Measurements from ENCODE around the gene AIFM1. TPM values are rescaled to one million over a fixed set of nuclear protein-coding genes. Genes with fewer than 3 reads are reported as not detected.
A peak's percentile ranks its signal among the peaks of the same experiment; 100 is the strongest.

AIFM1 gene
- total and polyA plus RNA-seq, 2 experiments from 2014 or later: 29.6 to 47.3 TPM

DNA sequence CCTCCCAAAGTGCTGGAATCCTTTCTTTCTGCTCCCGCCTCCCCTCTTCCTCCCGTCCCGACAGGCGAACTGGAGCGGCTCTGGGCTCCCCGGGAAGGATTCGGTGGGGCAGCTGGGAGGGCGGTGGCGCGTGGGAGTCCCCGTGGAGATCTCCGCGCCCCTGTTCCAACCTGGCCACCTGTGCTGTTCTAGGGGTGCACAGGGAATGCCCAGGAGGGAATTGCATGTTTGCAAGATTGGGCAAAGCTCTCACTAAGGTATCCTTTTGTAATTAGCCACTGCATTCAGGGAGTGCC lies 44.2 kb downstream of the AIFM1 start:
- peak overlapping the region; percentile 60; the same call in 2 of the 3 replicates for H3K4me3 Mint-ChIP-seq
- TF ChIP-seq NANOG (IDR thresholded peaks at IDR 0.05; ENCODE audit: borderline replicate concordance) (no peak), ZNF114 (CRISPR knock-in tag; IDR thresholded peaks at IDR 0.05) (no peak), JUNB (IDR thresholded peaks at IDR 0.05; ENCODE audit: unreplicated experiment) (no peak), ZNF331 (CRISPR knock-in tag; IDR thresholded peaks at IDR 0.05; ENCODE audit: low read depth) (no peak), EZH2 (IDR thresholded peaks at IDR 0.05; ENCODE audit: low read depth, unreplicated experiment) (no peak), EZH2phosphoT487 (IDR thresholded peaks at IDR 0.05; ENCODE audit: unreplicated experiment) (no peak), POLR2AphosphoS5 (IDR thresholded peaks at IDR 0.05; ENCODE audit: low read depth) (no peak), STAT1 (IDR thresholded peaks at IDR 0.05; ENCODE audit: unreplicated experiment) (no peak), CREB1 (CRISPR knock-in tag; IDR thresholded peaks at IDR 0.05; ENCODE audit: low read depth) (no peak)
- TF ChIP-seq, protein P1, sequence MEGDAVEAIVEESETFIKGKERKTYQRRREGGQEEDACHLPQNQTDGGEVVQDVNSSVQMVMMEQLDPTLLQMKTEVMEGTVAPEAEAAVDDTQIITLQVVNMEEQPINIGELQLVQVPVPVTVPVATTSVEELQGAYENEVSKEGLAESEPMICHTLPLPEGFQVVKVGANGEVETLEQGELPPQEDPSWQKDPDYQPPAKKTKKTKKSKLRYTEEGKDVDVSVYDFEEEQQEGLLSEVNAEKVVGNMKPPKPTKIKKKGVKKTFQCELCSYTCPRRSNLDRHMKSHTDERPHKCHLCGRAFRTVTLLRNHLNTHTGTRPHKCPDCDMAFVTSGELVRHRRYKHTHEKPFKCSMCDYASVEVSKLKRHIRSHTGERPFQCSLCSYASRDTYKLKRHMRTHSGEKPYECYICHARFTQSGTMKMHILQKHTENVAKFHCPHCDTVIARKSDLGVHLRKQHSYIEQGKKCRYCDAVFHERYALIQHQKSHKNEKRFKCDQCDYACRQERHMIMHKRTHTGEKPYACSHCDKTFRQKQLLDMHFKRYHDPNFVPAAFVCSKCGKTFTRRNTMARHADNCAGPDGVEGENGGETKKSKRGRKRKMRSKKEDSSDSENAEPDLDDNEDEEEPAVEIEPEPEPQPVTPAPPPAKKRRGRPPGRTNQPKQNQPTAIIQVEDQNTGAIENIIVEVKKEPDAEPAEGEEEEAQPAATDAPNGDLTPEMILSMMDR (conservative IDR thresholded peaks at IDR 0.05; ENCODE audit: low read depth in 2 of 2): no peak
- TF ChIP-seq, protein P2, sequence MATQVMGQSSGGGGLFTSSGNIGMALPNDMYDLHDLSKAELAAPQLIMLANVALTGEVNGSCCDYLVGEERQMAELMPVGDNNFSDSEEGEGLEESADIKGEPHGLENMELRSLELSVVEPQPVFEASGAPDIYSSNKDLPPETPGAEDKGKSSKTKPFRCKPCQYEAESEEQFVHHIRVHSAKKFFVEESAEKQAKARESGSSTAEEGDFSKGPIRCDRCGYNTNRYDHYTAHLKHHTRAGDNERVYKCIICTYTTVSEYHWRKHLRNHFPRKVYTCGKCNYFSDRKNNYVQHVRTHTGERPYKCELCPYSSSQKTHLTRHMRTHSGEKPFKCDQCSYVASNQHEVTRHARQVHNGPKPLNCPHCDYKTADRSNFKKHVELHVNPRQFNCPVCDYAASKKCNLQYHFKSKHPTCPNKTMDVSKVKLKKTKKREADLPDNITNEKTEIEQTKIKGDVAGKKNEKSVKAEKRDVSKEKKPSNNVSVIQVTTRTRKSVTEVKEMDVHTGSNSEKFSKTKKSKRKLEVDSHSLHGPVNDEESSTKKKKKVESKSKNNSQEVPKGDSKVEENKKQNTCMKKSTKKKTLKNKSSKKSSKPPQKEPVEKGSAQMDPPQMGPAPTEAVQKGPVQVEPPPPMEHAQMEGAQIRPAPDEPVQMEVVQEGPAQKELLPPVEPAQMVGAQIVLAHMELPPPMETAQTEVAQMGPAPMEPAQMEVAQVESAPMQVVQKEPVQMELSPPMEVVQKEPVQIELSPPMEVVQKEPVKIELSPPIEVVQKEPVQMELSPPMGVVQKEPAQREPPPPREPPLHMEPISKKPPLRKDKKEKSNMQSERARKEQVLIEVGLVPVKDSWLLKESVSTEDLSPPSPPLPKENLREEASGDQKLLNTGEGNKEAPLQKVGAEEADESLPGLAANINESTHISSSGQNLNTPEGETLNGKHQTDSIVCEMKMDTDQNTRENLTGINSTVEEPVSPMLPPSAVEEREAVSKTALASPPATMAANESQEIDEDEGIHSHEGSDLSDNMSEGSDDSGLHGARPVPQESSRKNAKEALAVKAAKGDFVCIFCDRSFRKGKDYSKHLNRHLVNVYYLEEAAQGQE (IDR thresholded peaks at IDR 0.05; ENCODE audit: unreplicated experiment): no peak
- TF ChIP-seq, protein P3, sequence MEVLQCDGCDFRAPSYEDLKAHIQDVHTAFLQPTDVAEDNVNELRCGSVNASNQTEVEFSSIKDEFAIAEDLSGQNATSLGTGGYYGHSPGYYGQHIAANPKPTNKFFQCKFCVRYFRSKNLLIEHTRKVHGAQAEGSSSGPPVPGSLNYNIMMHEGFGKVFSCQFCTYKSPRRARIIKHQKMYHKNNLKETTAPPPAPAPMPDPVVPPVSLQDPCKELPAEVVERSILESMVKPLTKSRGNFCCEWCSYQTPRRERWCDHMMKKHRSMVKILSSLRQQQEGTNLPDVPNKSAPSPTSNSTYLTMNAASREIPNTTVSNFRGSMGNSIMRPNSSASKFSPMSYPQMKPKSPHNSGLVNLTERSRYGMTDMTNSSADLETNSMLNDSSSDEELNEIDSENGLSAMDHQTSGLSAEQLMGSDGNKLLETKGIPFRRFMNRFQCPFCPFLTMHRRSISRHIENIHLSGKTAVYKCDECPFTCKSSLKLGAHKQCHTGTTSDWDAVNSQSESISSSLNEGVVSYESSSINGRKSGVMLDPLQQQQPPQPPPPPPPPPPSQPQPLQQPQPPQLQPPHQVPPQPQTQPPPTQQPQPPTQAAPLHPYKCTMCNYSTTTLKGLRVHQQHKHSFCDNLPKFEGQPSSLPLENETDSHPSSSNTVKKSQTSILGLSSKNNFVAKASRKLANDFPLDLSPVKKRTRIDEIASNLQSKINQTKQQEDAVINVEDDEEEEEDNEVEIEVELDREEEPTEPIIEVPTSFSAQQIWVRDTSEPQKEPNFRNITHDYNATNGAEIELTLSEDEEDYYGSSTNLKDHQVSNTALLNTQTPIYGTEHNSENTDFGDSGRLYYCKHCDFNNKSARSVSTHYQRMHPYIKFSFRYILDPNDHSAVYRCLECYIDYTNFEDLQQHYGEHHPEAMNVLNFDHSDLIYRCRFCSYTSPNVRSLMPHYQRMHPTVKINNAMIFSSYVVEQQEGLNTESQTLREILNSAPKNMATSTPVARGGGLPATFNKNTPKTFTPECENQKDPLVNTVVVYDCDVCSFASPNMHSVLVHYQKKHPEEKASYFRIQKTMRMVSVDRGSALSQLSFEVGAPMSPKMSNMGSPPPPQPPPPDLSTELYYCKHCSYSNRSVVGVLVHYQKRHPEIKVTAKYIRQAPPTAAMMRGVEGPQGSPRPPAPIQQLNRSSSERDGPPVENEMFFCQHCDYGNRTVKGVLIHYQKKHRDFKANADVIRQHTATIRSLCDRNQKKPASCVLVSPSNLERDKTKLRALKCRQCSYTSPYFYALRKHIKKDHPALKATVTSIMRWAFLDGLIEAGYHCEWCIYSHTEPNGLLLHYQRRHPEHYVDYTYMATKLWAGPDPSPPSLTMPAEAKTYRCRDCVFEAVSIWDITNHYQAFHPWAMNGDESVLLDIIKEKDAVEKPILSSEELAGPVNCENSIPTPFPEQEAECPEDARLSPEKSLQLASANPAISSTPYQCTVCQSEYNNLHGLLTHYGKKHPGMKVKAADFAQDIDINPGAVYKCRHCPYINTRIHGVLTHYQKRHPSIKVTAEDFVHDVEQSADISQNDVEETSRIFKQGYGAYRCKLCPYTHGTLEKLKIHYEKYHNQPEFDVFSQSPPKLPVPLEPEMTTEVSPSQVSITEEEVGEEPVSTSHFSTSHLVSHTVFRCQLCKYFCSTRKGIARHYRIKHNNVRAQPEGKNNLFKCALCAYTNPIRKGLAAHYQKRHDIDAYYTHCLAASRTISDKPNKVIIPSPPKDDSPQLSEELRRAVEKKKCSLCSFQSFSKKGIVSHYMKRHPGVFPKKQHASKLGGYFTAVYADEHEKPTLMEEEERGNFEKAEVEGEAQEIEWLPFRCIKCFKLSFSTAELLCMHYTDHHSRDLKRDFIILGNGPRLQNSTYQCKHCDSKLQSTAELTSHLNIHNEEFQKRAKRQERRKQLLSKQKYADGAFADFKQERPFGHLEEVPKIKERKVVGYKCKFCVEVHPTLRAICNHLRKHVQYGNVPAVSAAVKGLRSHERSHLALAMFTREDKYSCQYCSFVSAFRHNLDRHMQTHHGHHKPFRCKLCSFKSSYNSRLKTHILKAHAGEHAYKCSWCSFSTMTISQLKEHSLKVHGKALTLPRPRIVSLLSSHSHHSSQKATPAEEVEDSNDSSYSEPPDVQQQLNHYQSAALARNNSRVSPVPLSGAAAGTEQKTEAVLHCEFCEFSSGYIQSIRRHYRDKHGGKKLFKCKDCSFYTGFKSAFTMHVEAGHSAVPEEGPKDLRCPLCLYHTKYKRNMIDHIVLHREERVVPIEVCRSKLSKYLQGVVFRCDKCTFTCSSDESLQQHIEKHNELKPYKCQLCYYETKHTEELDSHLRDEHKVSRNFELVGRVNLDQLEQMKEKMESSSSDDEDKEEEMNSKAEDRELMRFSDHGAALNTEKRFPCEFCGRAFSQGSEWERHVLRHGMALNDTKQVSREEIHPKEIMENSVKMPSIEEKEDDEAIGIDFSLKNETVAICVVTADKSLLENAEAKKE (CRISPR knock-in tag; IDR thresholded peaks at IDR 0.05): no peak
- TF ChIP-seq, protein P4, sequence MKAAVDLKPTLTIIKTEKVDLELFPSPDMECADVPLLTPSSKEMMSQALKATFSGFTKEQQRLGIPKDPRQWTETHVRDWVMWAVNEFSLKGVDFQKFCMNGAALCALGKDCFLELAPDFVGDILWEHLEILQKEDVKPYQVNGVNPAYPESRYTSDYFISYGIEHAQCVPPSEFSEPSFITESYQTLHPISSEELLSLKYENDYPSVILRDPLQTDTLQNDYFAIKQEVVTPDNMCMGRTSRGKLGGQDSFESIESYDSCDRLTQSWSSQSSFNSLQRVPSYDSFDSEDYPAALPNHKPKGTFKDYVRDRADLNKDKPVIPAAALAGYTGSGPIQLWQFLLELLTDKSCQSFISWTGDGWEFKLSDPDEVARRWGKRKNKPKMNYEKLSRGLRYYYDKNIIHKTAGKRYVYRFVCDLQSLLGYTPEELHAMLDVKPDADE (IDR thresholded peaks at IDR 0.05): no peak
- Histone ChIP-seq H3K9me2 (ENCODE audit: insufficient read depth) (no peaks in the 10 kb centered on the region), H3K36me3 (ENCODE audit: insufficient read depth) (no peaks in the 10 kb centered on the region), H3K79me2 (replicated peaks; ENCODE audit: insufficient read depth) (no peaks in the 10 kb centered on the region), H4K20me1 (replicated peaks; ENCODE audit: insufficient read depth) (no peaks in the 10 kb centered on the region), H2AFZ (peak overlapping the region; percentile 18; the same call in 1 of the 2 replicates), H3K4me1 (ENCODE audit: insufficient read depth) (no peaks in the 10 kb centered on the region), H3K27ac (ENCODE audit: low read depth) (no peak overlapping the region), H3K4me3 (peak overlapping the region; percentile 55), H3K4me2 (peak overlapping the region; percentile 66; the same call in 1 of the 2 replicates), H3K27me3 (ENCODE audit: insufficient read depth) (peaks cover 18% of the 10 kb centered on the region), H3F3A (replicated peaks; ENCODE audit: low read depth) (no peaks in the 10 kb centered on the region)
- no peak overlapping the region for H3K27ac Mint-ChIP-seq
- peaks cover 11% of the 10 kb centered on the region for H3K27me3 Mint-ChIP-seq (ENCODE audit: insufficient read depth, low read depth, poor library complexity)
- H3K36me3 Mint-ChIP-seq (ENCODE audit: low read depth): peaks cover 2% of the 10 kb centered on the region; the same call in 1 of the 3 replicates
- no peaks in the 10 kb centered on the region for H3K9me3 Mint-ChIP-seq
- no peak; the same call in 2 of the 3 replicates for ATAC-seq
- peaks cover 14% of the 10 kb centered on the region; the same call in 2 of the 3 replicates for H3K4me1 Mint-ChIP-seq
- DNase-seq (ENCODE audit: low spot score): peak; percentile 14

Measured in GM23338 (cell line).